ENCODE data around the gene STRN. TPM values are rescaled to one million over a fixed set of nuclear protein-coding genes. Genes with fewer than 3 reads are reported as not detected.

STRN gene
- total RNA-seq, 1 experiment from 2014 or later: 25.3 TPM

DNA sequence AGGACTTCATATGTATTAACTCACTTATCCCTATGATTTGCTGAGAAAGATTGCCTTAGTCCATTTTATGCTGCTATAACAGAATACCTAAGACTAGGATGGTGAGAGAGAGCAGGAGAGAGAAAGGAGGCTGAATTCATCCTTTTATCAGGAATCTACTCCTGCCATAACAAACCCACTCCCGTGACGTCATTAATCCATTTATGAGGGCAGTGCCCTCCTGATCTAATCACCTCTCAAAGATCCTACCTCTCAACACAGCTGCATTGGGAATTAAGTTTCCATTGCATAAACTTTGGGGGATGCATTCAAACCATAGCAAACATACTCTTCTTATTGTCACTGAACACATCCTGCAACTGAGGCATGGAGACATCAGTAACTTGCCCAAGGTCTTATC is 147.8 kb downstream of the STRN start:
- intact Hi-C loops (cut with micrococcal nuclease): loop anchor here (10.0 kb wide), 1 partner anchor 96 kb away; no protein-coding TSS in a partner anchor
- Mint-ChIP-seq H3K4me3 (ENCODE audit: unreplicated experiment) (no peak overlapping the region), H3K4me1 (ENCODE audit: insufficient read depth, unreplicated experiment) (no peaks in the 10 kb centered on the region), H3K27ac (ENCODE audit: low read depth, unreplicated experiment) (no peak overlapping the region), H3K9me3 (ENCODE audit: unreplicated experiment) (no peaks in the 10 kb centered on the region), H3K27me3 (ENCODE audit: insufficient read depth, unreplicated experiment) (no peaks in the 10 kb centered on the region), H3K36me3 (ENCODE audit: insufficient read depth, unreplicated experiment) (no peaks in the 10 kb centered on the region)
- BruUV-seq (replicated peaks): no TSS peak
- DNase-seq (ENCODE audit: unreplicated experiment): no peak
- TF ChIP-seq CTCF (IDR thresholded peaks at IDR 0.05; ENCODE audit: unreplicated experiment): no peak
- CTCF ChIA-PET: interaction anchor here (0.5 kb wide), 1 partner anchor 64 kb away, joined by 3 read pairs; no protein-coding TSS in a partner anchor
- POLR2A ChIA-PET: no interaction called here

DNA sequence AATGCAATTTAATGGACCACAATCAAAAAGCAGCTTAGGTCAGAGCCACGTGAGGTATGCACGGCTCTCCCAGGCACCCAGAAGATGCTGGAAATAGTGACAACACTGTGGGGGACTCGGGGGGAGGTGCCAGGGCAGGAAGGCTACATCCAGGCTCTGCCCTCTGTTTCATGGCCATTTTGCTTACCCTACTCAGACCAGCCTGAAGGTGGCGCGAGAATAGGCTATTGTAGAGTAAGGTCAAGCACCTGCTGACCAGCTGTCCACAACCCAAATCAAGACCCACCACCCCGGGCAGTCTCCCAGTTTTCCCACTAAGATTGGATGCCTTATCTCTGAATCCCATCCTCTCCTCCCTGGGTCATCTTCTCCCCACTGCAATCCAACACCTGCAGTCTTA is 154.1 kb downstream of the STRN start:
- H3K9me3 Mint-ChIP-seq (ENCODE audit: unreplicated experiment): no peaks in the 10 kb centered on the region
- H3K4me3 Mint-ChIP-seq (ENCODE audit: unreplicated experiment): no peak overlapping the region
- peak; percentile 12 for DNase-seq (ENCODE audit: unreplicated experiment)
- H3K27ac Mint-ChIP-seq (ENCODE audit: low read depth, unreplicated experiment): no peak overlapping the region
- TF ChIP-seq CTCF (IDR thresholded peaks at IDR 0.05; ENCODE audit: unreplicated experiment): no peak
- no TSS peak for BruUV-seq (replicated peaks)
- ChIA-PET POLR2A (no interaction called here), CTCF (interaction anchor here (0.6 to 2.2 kb wide), 4 partner anchors 27 to 1937 kb away, joined by 3 to 11 read pairs (median 4); no protein-coding TSS in a partner anchor)
- H3K36me3 Mint-ChIP-seq (ENCODE audit: insufficient read depth, unreplicated experiment): no peaks in the 10 kb centered on the region
- no peaks in the 10 kb centered on the region for H3K4me1 Mint-ChIP-seq (ENCODE audit: insufficient read depth, unreplicated experiment)
- peaks cover 5% of the 10 kb centered on the region for H3K27me3 Mint-ChIP-seq (ENCODE audit: insufficient read depth, unreplicated experiment)
- intact Hi-C loops (cut with micrococcal nuclease): loop anchor here (10.0 kb wide), 1 partner anchor 103 kb away; no protein-coding TSS in a partner anchor

- intact Hi-C loops (cut with micrococcal nuclease): loop anchor here (10.0 kb wide), 1 partner anchor 104 kb away; no protein-coding TSS in a partner anchor
- no peaks in the 10 kb centered on the region for H3K9me3 Mint-ChIP-seq (ENCODE audit: unreplicated experiment)
Observed at GRCh38 chr2:36811071-36811470, 155.3 kb downstream of the STRN start.

DNA sequence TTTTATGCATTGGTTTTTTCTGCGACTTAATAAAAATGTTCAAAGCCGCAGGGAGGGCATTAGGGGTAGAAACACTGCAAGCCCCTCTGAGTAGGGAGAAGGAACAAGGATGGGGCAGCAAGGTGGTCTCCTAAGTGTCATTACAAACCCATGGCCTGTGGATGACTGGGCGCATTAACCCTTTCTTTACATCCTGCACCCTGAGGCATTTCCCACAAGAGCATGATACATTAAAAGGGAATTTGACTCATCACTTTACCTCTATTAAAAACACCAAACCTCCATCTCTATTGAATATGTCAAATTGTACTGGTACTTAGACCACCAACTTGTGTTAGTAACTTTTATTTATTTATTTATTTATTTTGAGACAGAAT is 157.3 kb downstream of the STRN start:
- H3K9me3 Mint-ChIP-seq (ENCODE audit: unreplicated experiment): no peaks in the 10 kb centered on the region
- ChIA-PET POLR2A (no interaction called here), CTCF (no interaction called here)
- no peak overlapping the region for H3K4me3 Mint-ChIP-seq (ENCODE audit: unreplicated experiment)
- intact Hi-C loops (cut with micrococcal nuclease): no loop called here
- no peak overlapping the region for H3K27ac Mint-ChIP-seq (ENCODE audit: low read depth, unreplicated experiment)
- no peak for TF ChIP-seq CTCF (IDR thresholded peaks at IDR 0.05; ENCODE audit: unreplicated experiment)
- DNase-seq (ENCODE audit: unreplicated experiment): no peak
- peaks cover 10% of the 10 kb centered on the region for H3K27me3 Mint-ChIP-seq (ENCODE audit: insufficient read depth, unreplicated experiment)
- BruUV-seq (replicated peaks): no TSS peak
- H3K36me3 Mint-ChIP-seq (ENCODE audit: insufficient read depth, unreplicated experiment): no peaks in the 10 kb centered on the region
- no peaks in the 10 kb centered on the region for H3K4me1 Mint-ChIP-seq (ENCODE audit: insufficient read depth, unreplicated experiment)

More at GRCh38 chr2:36811071-36811470, 155.3 kb downstream of the STRN start:
- Mint-ChIP-seq H3K36me3 (ENCODE audit: insufficient read depth, unreplicated experiment) (no peaks in the 10 kb centered on the region), H3K4me1 (ENCODE audit: insufficient read depth, unreplicated experiment) (no peaks in the 10 kb centered on the region), H3K27ac (ENCODE audit: low read depth, unreplicated experiment) (no peak overlapping the region), H3K4me3 (ENCODE audit: unreplicated experiment) (no peak overlapping the region), H3K27me3 (ENCODE audit: insufficient read depth, unreplicated experiment) (peaks cover 10% of the 10 kb centered on the region)
- POLR2A ChIA-PET: no interaction called here
- no TSS peak for BruUV-seq (replicated peaks)
- CTCF ChIA-PET: interaction anchor here (0.6 to 2.2 kb wide), 2 partner anchors 25 to 241 kb away, joined by 4 to 11 read pairs; no protein-coding TSS in a partner anchor
- DNase-seq (ENCODE audit: unreplicated experiment): no peak
- TF ChIP-seq CTCF (IDR thresholded peaks at IDR 0.05; ENCODE audit: unreplicated experiment): no peak

Data from MCF 10A (cell line).